Measurements from ENCODE around the gene TAF8.

TAF8 gene

GRCh38 chr6:42051268-42051653, 937 bp downstream of the TAF8 start:
- no peak for DNase-seq (ENCODE audit: low read depth in 2 of 2)

DNA sequence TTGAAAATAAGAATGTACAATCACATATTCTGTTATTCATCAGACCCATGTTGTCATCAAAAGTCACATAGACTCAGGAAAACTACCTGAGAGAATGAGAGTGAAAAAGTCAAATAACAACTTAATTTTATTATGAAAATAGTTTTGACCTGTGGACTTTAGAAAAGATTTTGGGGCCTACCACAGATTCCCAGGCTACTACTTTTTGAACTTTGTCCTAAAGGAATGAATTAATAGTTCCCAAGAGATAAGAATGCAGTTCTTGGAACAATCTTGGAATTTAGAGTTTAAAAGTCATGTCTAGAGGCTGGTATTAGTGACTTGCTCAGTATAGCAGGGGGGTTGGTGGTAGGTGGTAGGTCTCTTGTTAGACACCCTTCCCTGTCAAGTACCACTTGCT, 3.3 kb downstream of the TAF8 start:
- DNase-seq (ENCODE audit: low read depth in 2 of 2): no peak

DNA sequence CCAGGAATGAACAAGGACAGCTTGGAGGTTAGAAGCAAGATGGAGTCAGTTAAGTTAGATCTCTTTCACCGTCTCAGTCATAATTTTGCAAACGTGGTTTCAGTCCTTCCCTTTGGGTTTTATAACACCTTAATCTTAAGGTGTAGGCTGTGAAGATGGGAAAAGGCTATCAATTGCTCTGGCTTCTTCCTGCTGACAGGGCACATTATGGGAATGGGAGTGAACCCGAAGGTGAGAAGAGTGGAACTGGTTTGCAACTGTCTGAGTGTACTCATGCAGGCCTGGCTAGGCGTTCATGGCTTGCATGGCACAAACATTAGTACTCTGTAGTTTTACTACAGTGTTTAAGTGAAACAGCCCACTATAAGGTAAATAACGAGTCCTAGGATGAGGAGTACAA, 9.4 kb downstream of the TAF8 start:
- no peak for DNase-seq (ENCODE audit: low read depth in 2 of 2)

- no peak for DNase-seq (ENCODE audit: low read depth in 2 of 2)
Measured at GRCh38 chr6:42066156-42066675, 15.9 kb downstream of the TAF8 start.

GRCh38 chr6:42068173-42068572, 17.8 kb downstream of the TAF8 start:
- DNase-seq (ENCODE audit: low read depth in 2 of 2): no peak

GRCh38 chr6:42068872-42069522, 18.7 kb downstream of the TAF8 start:
- DNase-seq (ENCODE audit: low read depth in 2 of 2): no peak

GRCh38 chr6:42071881-42072583, 21.7 kb downstream of the TAF8 start:
- no peak for DNase-seq (ENCODE audit: low read depth in 2 of 2)

- DNase-seq (ENCODE audit: low read depth in 2 of 2): no peak
Measured at GRCh38 chr6:42073287-42073686, 23.0 kb downstream of the TAF8 start.

DNA sequence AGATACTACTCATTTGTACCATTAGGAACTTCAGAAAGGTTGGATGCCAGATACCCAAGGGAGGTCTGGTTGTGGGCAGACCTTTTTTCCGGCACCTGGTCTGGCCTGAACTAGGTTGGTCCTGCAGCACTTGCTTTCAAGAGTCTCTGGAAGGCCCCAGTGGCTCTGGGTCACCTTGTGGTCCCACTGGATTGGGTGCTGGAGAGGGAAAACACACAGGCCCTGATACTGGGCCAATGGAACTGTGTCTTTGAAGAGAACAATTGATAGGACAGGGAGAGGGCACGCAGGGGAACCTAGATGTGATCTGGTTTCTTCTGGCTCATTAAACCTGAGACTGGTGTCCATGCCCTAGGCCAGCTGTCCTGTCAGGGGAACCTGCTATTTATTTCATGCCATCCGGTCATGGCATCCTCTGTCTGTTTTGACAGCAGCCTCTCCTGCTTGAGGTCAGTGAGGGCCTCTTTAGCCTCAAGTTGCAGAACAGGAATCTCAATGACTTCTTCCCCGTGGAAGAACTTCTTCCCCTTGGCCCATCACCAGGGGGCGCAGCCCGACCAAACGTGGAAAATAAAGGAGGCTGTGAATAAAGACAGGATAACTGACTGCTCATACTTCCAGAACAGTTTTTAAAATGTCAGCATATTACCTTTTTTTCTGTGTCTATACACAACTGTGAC, 25.0 kb downstream of the TAF8 start:
- peak; percentile 48 to 54 for DNase-seq (ENCODE audit: low read depth in 2 of 2)

DNA sequence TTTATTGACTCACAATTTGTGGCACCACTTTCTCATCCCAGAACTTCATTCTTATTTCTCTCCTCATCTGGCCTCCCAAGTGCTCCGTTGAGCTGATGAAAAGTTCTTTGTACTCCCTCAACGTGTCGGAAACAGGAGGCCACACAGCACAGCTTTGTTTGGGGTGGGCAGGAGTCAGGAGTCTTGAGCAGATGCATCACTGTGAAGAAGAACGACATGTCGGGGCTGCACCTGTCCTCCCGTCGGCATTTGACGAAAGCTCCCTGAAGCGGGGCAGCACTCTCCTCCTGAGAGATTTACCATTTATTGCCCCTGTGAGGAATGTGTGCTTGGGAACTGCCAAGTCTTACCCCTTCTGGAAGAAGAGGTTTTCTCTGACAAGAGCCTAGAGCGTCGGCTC, 28.1 kb downstream of the TAF8 start:
- no peak for DNase-seq (ENCODE audit: low read depth in 2 of 2)

DNA sequence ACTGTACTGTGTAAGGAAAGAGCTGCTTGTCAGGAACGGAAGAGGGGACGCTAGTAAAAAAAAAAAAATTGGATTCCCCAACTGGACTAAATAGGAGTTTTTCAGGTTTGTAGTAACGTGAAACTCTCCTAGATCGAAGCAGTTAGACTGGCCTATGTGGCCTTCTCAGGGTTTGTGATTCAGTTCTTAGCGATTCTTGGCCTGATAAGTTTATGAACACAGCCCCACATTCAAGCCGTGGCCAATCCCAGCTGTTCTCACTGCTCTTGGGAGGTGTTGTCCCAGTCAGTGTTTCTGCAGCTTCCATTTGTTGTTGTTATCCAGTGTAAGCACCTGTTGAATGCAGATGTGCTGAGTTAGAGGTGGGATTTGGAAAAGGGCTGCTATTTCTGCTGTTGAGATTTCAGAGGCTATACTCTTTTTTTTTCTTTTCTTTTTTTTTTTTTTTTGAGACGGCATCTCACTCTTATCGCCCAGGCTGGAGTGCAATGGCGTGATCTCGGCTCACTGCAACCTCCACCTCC, 29.7 kb downstream of the TAF8 start:
- DNase-seq (ENCODE audit: low read depth in 2 of 2): no peak

GRCh38 chr6:42083530-42083929, 33.2 kb downstream of the TAF8 start:
- DNase-seq (ENCODE audit: low read depth in 2 of 2): no peak

DNA sequence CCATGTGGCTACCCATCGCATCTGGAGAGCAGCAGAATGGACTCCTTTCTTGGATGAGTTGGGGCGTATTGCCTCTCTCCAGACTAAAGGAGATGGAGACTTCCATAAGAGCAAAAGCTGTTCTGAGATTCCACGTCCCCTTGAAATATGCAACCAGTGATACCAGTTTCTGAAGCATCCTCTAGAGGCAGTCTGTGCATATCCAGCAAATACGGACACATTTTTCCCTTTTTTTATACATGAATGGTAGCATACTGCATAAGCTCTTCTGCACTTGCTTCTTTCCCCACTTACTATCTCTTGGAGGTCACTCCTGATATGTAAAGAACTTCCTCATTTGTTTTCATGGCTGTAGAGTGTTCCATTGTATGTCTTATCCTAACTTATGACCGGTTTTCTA, 34.6 kb downstream of the TAF8 start:
- DNase-seq (ENCODE audit: low read depth in 2 of 2): no peak

- DNase-seq (ENCODE audit: low read depth in 2 of 2): no peak
Measured at GRCh38 chr6:42086046-42087035, 36.0 kb downstream of the TAF8 start.

DNA sequence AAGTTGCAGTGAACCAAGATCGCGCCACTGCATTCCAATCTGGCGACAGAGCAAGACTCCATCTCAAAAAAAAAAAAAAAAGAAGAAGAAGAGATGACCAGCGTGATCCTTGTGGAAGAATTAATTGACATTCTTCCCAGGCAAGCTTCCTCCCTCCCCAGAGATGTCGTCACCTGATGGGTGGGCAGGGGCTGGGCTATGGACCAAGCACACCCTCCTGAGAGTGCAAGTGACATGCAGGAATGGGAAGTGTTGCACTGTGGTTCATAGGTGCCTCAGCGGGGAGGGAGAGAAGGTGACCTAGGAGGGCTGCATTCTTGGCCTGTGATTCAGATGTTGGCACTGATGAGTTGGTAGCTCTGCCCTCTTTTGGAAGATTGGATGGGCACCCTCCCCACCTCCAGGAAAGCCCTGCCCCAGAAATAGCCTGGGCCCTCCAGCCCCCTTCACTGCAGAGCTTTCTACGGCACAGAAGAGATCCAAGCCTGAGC, 37.8 kb downstream of the TAF8 start:
- DNase-seq (ENCODE audit: low read depth in 2 of 2): no peak

DNA sequence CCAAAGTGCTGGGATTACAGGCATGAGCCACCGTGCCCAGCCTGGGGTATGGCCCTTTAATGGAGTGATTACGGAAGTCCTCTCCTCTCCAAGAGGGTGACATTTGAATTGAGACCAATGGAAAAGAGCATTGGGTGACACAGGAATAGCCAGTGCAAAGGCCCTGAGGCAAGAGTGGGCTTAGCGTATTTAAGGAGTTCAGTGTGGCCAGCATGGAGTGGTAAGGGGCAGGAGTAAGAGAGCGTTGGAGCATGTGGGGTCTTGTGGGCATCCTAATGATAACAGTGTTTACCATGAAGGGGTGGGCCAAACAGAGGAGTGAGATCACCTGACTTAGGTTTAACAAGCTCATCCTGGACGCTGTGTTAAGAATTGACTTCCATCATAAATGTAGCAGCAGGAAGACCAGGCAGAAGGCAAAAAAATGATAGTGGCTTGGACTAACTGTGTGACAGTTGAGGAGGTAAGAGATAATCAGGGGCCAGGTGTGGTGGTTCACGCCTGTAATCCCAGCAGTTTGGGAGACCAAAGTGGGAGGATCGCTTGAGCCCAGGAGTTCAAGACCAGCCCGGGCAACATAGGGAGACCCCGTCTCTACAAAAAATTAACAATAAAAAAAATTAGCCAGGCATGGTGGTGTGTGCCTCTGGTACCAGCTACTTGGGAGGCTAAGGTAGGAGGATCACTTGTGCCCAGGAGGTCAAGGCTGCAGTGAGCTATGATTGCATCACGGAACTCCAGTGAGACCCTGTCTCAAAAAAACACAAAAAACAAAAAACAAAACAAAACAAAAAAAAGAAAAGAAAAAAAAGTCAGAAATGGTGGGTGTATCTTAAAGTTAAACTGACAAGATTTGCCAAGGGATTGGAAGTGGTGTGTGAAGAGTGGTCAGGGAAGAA, 40.7 kb downstream of the TAF8 start:
- DNase-seq (ENCODE audit: low read depth in 2 of 2): no peak

- DNase-seq (ENCODE audit: low read depth in 2 of 2): no peak
Measured at GRCh38 chr6:42091718-42092023, 41.3 kb downstream of the TAF8 start.

DNA sequence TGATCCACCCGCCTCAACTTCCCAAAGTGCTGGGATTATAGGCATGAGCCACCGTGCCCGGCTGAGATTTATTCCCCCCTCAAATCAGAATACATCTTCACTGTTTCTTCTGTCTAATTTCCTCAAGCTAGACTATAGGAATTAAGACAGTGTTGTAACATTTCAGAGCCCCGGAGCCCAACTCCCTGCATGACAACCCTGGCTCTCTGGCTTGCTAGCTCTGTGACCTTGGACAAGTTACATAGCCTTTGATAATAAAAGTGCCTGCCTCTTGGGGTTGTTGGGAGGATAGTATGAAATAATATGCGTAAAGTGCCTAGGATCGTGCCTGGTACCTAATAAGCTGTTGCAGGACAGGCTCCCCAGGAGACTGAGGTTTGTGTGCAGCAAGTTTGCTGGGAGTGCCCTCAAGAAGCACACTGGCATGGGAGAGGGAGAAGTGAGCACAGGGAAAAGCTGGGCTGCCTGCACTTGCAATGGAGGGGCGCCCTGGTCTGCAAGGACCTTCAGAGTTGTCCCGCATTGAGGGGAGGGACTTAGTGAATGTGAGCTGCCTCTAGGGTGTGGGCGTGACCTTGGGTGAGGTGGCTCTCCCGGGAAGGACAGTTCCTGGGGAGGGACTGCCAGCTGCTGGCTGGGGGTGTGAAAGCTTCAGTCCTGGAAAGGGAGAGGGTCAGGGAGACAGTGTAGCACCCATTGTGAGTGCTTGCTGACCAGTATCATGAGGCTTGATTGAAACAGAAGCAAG, 43.4 kb downstream of the TAF8 start:
- DNase-seq (ENCODE audit: low read depth in 2 of 2): no peak

- DNase-seq (ENCODE audit: low read depth in 2 of 2): no peak
Measured at GRCh38 chr6:42095094-42095493, 44.8 kb downstream of the TAF8 start.
